ENCODE results near the gene NECAB3. TPM values are rescaled to one million over a fixed set of nuclear protein-coding genes. Genes with fewer than 3 reads are reported as not detected.

The NECAB3 gene
- total RNA-seq, 1 experiment from 2014 or later: 46.4 TPM

GRCh38 chr20:33667676-33668465 lies 6.4 kb downstream of the NECAB3 start:
- TF ChIP-seq CTCF (IDR thresholded peaks at IDR 0.05): no peak; the same call in 1 of the 2 replicates
- no peak for TF ChIP-seq SIN3A (IDR thresholded peaks at IDR 0.05; ENCODE audit: borderline replicate concordance, insufficient read depth, low read depth, low read length)
- TF ChIP-seq POLR2AphosphoS5 (IDR thresholded peaks at IDR 0.05; ENCODE audit: low read depth, low read length): no peak
- TF ChIP-seq REST (IDR thresholded peaks at IDR 0.05; ENCODE audit: insufficient read depth in 1 of 2, low read depth in 2 of 2, low read length in 1 of 2): no peak
- no peak for TF ChIP-seq TCF7L2 (IDR thresholded peaks at IDR 0.05; ENCODE audit: low read depth, low read length)
- ChIA-PET POLR2A (interaction anchor here (0.6 kb wide), 1 partner anchor 19 kb away, joined by 3 read pairs; no protein-coding TSS in a partner anchor), CTCF (interaction anchor here (0.6 kb wide), 1 partner anchor 405 kb away, joined by 4 read pairs; no protein-coding TSS in a partner anchor)
- Histone ChIP-seq H3K4me1 (ENCODE audit: control insufficient read depth, insufficient read depth, low read length) (peaks cover 18% of the 10 kb centered on the region), H3K27me3 (ENCODE audit: control insufficient read depth, insufficient read depth, low read length) (no peaks in the 10 kb centered on the region), H3K9me3 (ENCODE audit: control insufficient read depth, insufficient read depth, low read depth, low read length) (no peaks in the 10 kb centered on the region), H3K36me3 (ENCODE audit: control insufficient read depth, insufficient read depth, low read length) (no peaks in the 10 kb centered on the region), H3K4me3 (ENCODE audit: low read depth in 2 of 2, low read length in 2 of 2) (no peak overlapping the region), H3K27ac (ENCODE audit: low read length) (no peak overlapping the region)
- in situ Hi-C loops (cut with HindIII; ENCODE audit: low pct_unique_long_range_greater_than_20kb, low sequenced_read_pairs) (no loop called here), intact Hi-C loops (cut with micrococcal nuclease; ENCODE audit: unreplicated experiment) (no loop called here)
- ATAC-seq (no peak), DNase-seq (ENCODE audit: low read depth, low spot score) (no peak)
- BruUV-seq (replicated peaks): no TSS peak

GRCh38 chr20:33667245-33667675 lies 7.0 kb downstream of the NECAB3 start:
- ChIA-PET POLR2A (interaction anchor here (0.6 kb wide), 1 partner anchor 18 kb away, joined by 3 read pairs; no protein-coding TSS in a partner anchor), CTCF (no interaction called here)
- Histone ChIP-seq H3K36me3 (ENCODE audit: control insufficient read depth, insufficient read depth, low read length) (no peaks in the 10 kb centered on the region), H3K9me3 (ENCODE audit: control insufficient read depth, insufficient read depth, low read depth, low read length) (no peaks in the 10 kb centered on the region), H3K4me3 (ENCODE audit: low read depth in 2 of 2, low read length in 2 of 2) (peak overlapping the region in 1 of 2 experiments; percentile 7; a peak in 1 of 4 replicates), H3K27me3 (ENCODE audit: control insufficient read depth, insufficient read depth, low read length) (no peaks in the 10 kb centered on the region), H3K27ac (ENCODE audit: low read length) (no peak overlapping the region), H3K4me1 (ENCODE audit: control insufficient read depth, insufficient read depth, low read length) (peaks cover 14% of the 10 kb centered on the region)
- intact Hi-C loops (cut with micrococcal nuclease; ENCODE audit: unreplicated experiment): no loop called here
- in situ Hi-C loops (cut with HindIII; ENCODE audit: low pct_unique_long_range_greater_than_20kb, low sequenced_read_pairs): no loop called here
- BruUV-seq (replicated peaks): no TSS peak
- no peak for TF ChIP-seq REST (IDR thresholded peaks at IDR 0.05; ENCODE audit: insufficient read depth in 1 of 2, low read depth in 2 of 2, low read length in 1 of 2)
- TF ChIP-seq POLR2AphosphoS5 (IDR thresholded peaks at IDR 0.05; ENCODE audit: low read depth, low read length): no peak
- no peak for TF ChIP-seq SIN3A (IDR thresholded peaks at IDR 0.05; ENCODE audit: borderline replicate concordance, insufficient read depth, low read depth, low read length)
- TF ChIP-seq CTCF (IDR thresholded peaks at IDR 0.05): no peak
- no peak for TF ChIP-seq TCF7L2 (IDR thresholded peaks at IDR 0.05; ENCODE audit: low read depth, low read length)
- no peak for ATAC-seq
- DNase-seq (ENCODE audit: low read depth, low spot score): no peak

Measured in Panc1 (cell line).